NCI-H526 treated with DMSO at 0.1 percent for 48 hours (cell line): Measurements from ENCODE around the gene XPR1.
A peak's percentile ranks its signal among the peaks of the same experiment; 100 is the strongest.

Experiments
- DNase-seq: peaks from one replicate; lab custom pipeline; 2025; lab: John Stamatoyannopoulos, UW

The XPR1 gene

DNA sequence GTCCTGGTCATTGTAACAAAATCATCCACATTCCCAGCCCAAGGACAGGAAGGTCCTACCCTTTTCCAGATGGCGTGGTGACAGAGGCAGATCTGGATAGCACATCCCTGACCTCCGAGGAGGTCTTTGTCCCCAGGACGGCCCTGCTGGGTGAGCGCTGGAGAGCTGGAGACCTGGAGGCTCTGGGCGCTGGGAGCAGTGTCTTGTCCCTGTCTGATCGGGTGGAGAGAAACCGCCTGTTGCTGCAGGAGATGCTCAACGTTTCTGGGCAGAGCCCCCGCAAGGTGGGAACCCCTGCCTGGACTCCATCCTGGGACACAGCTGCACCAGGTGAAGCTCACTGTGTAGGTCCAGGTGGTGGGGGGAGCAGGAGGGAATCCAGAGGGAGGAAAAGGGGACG, 284.9 kb downstream of the XPR1 start:
- no peak for DNase-seq

DNA sequence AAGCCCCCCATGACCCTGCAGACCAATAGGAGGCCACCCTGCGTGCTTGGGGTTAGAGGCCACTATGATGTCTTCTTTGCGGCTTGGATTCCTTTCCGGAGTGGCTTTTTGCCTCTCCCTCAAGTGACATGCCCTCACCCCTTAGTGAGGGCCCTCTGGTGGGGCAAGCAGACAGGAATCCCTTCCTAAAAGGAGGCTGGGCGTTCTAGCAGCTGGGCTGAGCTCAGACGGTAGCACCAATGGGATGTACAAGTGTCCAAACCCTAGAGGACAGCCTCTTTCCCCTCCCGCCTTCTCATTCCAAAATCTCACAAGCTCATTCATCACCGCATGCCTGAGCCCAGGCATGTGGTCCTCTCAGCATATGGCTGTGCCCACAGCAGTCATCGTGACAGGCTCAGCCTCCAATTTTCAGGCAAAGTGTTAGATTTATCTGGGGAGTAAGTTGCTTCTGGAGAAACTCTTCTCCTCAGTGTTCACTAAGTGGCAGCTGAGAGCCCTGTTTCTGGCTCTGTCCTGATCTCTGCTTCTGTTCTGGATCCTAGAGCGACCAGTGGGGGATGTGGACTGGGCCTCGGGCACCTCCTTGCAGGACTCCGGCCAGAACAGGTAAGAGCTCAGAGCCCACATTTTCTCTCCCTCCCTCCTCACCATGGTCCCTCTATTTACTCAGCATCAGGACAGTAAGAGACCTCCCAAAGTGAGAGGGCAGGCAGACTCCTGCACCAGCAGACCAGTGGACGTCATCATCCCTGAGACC, 285.7 kb downstream of the XPR1 start:
- no peak for DNase-seq

DNA sequence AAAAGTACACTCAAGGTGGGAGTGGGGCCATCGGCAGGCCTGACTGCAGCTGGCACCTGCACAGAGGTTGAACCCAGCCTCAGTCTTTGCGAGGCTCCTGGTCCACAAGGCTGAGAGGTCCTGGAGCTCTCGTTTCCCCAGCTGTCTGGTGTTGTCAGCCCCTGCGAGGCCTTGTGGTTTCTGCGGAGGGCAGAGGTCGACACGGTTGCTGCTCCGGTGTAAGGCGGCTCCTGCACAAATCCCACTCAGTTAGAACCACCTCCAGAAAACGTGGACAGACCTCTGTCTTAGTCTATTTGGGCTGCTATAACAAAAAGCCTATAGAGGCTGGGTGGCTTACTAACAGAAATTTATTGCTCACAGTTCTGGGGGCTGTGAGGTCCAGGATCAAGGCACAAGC, 286.7 kb downstream of the XPR1 start:
- no peak for DNase-seq

GRCh38 chr1:180919183-180919700, 287.4 kb downstream of the XPR1 start:
- no peak for DNase-seq

GRCh38 chr1:180920193-180920592, 288.4 kb downstream of the XPR1 start:
- no peak for DNase-seq

- DNase-seq = no peak
Observed at GRCh38 chr1:180920702-180921101, 288.9 kb downstream of the XPR1 start.

GRCh38 chr1:180921386-180921785, 289.6 kb downstream of the XPR1 start:
- DNase-seq = no peak

DNA sequence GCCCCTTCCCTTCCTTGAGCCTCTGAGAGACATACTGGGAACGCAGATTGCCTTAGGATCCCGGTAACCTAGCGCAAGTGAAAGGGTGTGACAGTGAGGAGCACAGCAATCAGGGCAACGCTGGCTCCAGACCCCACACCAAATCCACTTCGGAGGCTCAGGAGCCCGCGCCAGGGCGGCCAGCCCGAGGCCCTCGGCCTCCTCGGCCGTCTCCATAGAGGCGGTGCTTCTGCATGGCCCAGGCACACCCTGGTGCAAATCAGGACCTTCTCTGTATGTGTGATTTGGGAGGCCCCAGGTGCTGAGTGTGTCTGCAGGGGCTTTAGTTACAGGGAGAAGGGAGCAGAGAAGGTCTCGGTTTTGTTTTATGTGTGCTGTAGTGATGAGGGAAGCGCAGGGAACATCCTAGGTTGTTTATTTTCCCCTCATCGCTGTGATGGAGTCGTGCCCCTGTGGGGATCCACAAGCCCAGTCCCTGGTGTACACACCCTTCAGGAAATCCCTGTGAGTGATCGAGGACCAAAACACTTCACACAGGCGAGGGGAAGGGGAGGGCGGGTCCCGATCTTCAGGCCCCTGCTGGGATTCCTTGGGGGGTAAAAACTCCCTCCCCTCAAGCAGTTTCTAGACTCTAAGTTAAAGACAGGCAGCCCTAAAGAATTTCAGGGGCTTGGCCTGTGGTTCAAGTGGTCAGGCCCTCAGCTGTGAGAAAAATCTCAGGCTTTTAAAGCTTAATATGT, 290.2 kb downstream of the XPR1 start:
- DNase-seq = no peak

- DNase-seq = no peak
Observed at GRCh38 chr1:180922631-180923015, 290.8 kb downstream of the XPR1 start.

- DNase-seq = peak; percentile 38
Observed at GRCh38 chr1:180923021-180923841, 291.4 kb downstream of the XPR1 start.

GRCh38 chr1:180923887-180924286, 292.1 kb downstream of the XPR1 start:
- DNase-seq = no peak

- no peak for DNase-seq
Observed at GRCh38 chr1:180924939-180925338, 293.1 kb downstream of the XPR1 start.

GRCh38 chr1:180925471-180926051, 293.7 kb downstream of the XPR1 start:
- no peak for DNase-seq

DNA sequence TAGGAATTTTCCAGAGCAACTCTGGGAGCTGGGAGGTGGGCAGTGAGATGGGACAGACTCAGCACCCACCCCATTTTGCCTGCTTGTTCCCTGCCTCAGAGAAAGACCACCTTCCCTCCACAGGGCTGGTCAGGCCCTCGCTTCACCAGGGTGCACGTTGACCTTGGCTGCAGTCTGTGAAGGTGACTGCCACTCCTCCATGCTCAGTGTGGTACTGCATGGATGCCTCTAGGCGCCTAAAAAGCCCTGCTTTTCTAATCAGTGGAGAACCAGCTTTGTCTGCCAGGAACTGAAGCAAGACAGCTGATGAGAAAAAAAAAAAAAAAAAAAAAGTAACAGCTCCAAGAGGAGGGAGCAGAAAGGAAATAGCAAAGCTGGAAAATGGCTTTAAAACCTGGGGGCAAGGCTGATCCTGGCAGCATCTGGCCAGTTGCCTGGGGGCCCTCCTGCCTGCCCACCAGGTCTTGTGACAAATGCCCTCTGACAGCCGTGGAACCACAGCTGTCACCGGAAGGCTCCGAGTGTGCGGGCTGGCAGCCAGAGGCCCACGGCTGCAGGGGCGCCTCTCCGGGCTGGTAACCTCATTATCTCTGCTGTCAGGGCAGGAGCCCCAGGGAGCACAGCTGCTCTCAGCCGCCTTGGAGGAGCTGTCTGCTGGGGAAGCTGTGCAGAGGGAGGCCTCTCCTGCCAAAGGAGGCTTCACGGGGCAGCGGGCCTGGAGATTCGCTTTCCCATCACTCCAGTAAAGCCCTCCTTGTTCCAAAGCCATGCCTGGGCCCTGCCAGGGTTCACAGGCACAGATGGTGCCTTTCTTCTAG, 294.6 kb downstream of the XPR1 start:
- DNase-seq = no peak

DNA sequence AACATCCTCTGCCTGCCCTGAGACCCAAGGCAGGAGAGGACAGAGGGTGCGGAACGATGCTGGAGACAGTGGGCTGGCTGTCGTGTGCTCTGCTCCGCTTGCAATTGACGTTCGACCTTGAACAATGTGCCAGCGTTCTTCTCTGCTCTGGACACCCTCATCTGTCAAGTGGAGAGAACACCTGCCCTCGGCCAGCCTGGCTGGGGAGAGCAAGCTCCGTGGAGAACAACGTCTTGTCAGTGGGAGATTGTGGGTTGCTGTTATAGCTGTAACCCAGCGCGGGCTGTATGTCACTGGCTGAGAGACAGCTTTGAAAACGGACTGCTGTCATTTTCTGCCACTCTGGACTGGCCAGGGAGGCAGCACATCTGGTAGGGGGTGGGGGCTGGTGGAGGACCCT, 295.5 kb downstream of the XPR1 start:
- DNase-seq = no peak

- DNase-seq = no peak
Observed at GRCh38 chr1:180927841-180928240, 296.0 kb downstream of the XPR1 start.

DNA sequence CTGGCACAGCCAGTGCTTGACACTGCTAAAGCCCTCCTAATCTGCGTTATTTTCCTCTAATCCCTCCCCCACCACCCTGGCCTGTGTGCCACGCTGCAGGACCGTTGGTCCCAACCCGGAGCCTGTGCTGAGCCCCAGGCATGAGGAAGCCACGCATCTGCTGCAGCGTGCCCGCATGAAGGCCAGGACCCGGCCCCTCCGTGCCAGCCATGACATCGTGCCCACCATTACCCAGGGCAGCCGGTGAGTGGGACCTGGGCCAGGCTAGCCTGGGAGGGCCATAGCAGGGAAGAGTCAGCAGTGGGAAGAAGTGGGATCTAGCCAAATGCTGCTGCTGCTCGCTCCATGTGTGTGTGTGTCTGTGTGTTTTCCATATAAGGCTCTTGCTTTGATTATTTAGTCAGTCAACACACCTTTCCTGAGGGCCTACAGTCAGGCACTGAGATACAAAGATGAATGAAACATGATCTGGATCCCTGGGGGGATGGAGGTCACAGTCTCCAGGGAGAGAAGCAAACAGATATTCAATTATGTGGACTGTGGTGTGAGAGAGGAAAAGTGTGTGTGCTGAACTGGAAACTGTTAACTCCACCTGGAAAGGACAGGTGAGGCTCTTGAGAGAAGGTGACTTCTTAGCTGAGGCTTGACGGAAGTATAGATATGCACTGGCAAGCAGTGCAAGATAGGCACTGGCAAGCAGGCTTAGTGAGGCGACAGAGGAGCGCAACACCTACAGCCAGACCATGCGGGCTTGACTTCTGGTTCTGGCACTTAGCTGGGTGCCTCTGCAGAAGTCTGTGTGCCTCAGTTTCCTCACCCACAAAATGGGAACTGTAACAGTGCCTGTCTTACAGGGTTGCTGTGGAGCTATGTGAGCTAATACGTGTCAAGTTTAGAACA, 296.8 kb downstream of the XPR1 start:
- peak; percentile 98 for DNase-seq

DNA sequence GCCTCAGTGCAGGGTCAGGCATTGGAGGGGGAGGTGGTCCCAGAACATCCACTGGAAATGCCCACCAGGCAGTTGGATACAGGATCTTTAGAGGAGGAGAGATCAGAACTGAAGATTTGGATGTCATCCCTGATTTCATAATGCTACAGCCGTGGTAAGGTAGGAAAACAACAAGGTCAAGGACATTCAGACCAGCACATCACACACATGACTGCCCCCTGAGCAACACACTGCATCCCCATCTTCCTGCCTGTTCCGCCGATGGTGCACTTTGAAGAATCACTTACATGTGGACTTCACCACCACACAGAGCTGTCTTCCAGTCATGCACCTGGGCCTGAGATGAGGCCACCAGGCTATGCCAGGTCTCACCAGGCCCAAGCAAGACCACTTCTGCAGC, 297.6 kb downstream of the XPR1 start:
- no peak for DNase-seq

DNA sequence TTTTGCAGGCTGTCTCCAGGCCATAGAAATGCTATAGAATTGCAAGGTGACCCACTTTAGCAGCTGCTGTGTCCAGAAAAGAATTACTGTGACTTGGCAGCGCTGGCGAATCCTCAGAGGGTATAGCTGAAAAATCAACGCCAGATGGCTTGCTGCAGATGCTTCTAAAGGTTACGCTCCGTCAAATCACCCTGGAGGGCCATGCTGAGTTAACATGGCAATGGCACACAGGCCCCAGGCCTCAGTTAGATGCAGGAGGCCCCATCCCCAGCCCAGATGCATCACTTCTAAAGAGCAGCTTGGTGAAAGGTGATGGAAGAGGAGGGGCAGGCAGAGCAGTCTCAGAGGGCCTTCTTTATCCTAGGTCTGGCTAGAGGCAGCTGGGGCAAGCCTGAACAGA, 298.9 kb downstream of the XPR1 start:
- no peak for DNase-seq

DNA sequence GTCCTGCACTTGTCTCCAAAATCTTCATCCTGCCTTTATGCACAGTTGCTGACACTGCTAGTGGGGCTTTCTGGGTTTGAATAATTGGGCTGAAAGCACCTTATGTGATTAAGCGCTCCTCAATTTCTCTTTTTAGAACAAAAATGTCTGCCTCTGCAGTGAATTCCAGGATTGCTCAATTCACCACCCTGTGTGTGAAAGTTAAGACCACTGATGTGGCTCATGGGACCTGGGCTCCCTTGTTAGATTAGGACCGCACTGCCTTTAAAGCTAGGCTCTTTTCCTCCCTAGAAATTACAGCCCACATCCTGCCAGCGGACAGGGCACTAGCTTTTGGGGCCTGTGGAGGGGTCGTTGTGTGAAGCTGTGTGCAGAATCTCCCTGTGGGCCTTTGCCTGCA, 299.7 kb downstream of the XPR1 start:
- no peak for DNase-seq
